ENCODE measurements around the gene RRP8.
A peak's percentile ranks its signal among the peaks of the same experiment; 100 is the strongest.

Gene RRP8

DNA sequence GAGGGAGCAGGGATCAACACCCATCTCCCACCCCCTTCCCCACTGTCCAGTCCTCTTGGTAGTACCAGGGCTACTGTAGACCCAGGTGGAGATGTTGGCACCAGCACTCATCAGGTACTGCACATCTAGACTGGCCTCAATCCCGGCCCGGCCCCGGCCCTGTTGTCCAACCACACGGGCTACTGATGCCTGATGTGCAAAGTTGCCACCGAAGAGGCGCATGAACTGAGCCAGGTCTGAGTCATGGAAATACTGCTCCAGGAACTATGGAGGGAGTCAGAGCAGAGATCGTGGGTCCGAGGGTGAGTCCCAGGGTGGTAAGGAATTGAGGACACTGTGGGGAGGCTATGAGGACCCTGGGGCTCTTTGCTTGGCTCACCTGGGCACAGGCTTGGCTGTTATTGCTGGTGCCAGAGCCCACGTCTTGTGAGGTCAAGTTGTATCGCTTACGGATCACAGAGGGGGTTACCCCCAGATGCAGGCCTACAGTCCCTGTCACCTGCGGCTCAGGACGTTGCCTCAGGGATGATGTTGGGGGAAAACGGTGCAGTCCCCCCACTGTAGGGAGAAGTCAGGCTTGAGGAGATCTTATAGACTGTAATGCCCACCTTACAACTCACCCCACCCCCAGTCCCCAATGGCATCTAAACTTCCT, 13.3 kb upstream of the RRP8 start:
- no peak for DNase-seq

DNA sequence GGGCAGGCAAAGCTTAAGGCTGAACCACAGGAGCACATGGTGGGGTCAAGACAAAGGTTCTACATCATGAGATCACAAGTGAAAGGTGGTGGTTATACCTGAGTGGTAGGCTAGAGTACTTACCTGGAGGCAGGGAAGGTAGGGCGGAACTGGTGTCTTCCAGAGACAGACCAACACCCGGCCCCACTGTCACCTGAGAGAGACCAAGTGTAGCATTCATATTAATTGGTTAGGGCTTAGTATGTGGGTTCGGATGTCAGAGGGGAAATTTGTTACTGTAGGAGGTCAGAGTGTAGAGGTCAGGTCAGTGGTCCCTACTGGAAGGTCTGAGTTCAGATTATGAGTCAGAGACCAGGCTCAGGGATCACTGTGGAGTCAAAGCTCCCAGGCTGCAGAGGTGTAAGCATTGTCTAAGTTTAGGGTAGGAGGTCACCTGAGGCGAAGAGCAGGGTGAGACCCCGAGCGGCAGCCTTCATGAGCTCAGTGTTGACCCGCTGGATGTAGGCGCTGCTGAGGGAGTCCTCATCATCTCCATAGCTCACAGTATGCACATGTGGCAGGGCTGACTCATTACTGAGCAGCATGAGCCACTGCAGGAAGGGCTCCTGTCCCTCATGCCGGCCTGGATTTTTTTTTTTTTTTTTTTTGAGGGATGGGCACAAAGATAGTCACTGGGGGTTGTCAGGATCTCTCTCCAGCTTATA, 12.6 kb upstream of the RRP8 start:
- no peak for DNase-seq

DNA sequence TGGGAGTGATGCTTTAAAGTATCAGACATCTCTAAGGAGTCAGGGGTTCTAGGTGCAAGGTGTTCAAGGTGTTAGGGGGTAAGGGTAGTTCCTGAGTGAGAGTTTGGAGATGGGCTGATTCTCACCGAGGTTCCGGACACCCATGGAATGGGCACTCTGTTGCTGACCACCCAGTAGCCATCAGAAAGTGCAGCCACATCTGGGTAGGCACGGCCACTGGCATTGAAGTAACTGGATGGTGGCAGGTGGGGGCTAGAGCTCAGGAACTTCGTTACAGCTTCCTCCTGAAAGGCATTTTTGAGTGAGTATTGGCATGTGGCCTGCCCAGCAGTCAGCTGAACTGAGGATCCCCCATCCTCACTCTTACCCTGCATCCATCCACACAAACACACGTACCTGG, 11.6 kb upstream of the RRP8 start:
- DNase-seq, result no peak

DNA sequence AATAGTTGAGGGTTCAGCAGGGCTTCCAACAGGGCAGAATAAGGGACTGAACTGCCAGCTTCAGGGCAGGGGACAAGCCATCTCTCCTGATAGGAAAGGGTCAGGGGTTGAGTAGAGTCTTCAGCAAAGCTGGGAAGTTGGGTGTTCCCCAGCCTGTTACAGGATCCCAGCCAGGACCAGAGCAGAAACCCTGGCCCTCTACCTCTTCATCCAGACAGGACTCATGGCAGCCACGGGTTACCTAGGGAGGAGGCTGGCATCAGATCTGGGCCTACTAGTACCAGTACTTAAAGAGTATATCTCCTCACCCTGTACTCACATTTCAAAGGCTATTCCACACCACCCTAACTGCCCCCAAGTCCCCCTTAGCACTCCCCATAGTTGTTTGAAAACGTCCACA, 11.0 kb upstream of the RRP8 start:
- DNase-seq, result peak; percentile 12

DNA sequence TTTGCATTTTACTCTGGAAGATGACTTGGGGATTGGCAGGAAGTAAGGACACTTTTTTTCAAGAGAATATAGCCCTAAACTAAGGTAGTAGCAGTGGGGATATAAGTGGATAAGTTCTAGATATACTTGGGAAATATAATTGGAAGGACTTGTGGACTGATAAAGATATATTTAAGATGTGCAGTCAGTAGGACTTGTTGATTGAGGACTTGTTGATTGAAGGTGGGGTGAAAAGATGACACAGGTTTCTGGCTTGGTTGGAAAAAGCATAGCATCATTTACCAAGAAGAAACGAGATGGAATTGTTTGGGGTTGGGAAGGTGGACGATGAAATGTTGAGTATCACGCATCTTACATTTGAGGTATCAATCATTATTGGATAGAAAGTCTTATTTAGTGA, 10.1 kb upstream of the RRP8 start:
- peak; percentile 7 for DNase-seq

DNA sequence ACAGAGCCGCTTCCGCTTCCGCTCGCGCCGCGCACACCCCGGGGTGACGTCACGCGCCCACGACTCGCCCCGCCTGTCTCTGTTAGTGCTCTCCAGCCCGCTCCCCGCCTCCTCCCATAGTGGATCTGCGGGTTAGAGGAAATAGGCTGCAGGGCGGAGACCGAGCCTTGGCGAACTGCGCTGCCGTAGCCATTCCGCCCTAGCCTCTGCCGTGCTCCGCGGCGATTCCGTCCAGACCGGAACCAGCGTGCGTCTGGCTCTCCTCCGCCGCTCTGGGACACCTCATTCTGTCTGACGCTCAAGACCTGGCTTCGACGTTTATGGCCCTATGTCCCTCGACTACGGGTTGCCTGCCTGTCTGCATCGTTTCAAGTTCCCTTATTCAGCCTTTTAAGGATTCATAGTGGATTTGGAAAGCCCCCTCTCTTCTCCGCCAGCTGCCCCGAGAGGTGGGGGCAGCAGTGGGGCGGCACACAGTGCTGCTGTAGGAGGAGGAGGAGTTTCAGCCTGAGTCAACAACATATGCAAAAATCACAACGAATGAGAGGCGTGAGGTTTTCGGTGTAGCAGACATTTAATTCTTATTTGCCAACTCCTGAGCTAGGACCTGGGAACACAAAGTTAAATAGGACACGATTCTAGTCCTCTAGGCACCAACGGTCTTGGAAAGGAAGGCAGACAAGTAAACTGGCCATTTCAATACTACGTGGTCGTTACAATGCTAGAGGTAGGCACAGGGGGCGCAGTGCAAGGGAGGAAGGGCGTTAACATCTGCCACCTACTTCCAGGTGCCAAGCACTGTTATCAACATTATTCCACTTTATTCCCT, 9.0 kb upstream of the RRP8 start, which contains the start of gene TAF10:
Gene TAF10 (minus strand): TSS at position 4 of the 829 bp plus-strand sequence. CDS start 27 bp downstream, outside the sequence.
- DNase-seq, result peak; percentile 98

DNA sequence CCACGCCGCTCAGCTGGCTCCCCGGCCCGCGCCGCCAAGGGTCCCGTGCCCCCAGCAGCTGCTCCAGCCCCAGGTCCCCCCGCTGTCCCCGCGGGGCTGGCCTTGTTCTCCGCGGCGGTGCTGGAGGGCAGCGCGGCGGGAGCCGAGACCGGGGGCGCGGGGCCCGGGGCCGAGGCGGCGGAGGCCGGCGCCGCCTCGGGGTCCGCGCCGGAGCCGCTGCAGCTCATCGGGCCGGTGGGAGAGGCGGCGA, 8.5 kb upstream of the RRP8 start:
- DNase-seq, result no peak

DNA sequence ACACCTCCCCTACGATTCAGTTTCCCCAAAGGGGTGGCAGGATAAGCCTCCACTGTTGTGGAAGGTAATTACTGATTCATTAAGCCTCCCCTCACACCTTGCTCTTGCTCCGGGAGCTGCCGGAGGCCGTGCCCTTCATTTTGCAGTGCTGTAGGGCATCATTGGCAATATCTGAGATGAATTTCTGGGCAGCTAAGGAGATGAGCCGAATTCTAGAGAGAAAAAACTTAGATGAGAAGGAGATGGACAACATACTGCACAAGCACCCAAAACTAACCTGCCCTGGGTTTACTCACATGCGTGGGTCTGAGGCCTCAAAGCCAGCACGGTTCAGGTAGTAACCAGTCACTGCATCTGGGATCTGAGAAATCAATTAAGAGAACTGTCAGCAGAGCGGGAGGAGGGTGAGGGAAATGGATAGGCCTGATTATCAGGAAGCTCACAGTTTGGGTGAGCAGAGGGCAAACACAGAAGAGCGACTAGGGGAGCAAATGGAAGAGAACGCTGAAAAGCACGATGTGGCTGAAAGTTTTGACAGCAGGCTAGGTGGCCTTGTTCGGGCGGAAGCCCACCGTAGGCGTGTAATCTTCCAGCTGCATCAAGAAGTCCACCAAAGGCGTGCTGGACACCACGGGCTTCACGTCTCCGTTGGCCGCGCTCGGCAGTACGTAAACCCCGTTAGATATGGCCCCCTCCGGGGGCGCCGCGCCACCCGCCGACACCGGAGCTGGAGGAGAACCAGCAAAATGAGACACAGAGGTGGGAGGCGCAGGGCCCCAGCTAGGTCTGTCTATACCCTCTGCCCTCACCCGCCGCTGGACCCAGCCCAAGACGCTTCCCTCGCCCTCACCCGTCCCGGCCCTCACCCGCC, 7.9 kb upstream of the RRP8 start:
- peak; percentile 74 for DNase-seq

DNA sequence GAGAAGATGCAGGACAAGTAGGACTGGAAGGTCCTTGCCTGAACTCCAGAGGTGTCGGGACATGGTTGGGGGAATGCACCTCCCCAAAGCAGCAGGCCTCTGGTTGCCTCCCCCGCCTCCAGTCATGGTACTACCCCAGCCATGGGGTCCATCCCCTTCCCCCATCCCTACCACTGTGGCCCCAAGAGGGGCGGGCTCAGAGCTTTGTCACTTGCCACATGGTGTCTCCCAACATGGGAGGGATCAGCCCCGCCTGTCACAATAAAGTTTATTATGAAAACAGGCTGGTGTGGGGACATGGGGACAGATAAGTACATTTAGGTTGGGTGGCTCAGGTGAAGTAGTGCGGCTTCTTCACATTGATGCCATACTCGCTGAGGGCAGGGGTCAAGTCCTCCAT, 7.2 kb upstream of the RRP8 start:
- DNase-seq, result peak; percentile 32

DNA sequence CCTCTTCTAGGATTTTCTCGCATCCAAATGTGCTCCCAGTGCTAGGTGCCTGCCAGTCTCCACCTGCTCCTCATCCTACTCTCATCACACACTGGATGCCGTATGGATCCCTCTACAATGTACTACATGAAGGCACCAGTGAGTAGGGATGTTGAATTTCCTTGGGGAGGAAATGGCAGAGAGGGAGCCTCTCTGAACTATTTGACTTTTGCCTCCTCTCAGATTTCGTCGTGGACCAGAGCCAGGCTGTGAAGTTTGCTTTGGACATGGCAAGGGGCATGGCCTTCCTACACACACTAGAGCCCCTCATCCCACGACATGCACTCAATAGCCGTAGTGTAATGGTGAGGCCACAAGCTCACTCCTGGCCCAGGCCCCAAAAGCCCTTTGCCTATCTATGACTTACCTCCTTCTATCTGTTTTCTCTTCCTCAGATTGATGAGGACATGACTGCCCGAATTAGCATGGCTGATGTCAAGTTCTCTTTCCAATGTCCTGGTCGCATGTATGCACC, 6.1 kb upstream of the RRP8 start:
- peak; percentile 18 for DNase-seq

DNA sequence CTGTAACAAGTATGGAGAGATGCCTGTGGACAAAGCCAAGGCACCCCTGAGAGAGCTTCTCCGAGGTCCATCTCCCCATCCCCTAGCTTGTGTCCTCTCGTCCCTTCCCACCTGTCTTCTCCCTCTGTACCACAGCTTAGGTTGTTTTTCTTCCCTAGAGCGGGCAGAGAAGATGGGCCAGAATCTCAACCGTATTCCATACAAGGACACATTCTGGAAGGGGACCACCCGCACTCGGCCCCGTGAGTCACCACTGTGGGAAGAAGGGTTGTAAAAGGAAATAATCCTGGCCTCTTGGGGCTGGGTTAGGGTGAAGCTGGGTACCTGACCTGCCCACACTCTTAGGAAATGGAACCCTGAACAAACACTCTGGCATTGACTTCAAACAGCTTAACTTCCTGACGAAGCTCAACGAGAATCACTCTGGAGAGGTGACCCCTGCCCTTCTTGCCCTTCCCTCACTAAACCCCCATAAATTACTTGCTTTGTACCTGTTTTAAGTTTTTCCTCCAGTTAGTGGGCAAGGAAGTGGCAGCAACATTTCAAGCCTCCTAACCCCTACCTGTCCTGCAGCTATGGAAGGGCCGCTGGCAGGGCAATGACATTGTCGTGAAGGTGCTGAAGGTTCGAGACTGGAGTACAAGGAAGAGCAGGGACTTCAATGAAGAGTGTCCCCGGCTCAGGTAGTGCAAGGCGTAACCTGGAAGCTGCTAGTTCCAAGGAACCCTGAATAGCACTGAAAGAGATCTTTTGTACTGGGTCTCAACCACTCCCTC, 5.5 kb upstream of the RRP8 start:
- DNase-seq, result peak; percentile 11

DNA sequence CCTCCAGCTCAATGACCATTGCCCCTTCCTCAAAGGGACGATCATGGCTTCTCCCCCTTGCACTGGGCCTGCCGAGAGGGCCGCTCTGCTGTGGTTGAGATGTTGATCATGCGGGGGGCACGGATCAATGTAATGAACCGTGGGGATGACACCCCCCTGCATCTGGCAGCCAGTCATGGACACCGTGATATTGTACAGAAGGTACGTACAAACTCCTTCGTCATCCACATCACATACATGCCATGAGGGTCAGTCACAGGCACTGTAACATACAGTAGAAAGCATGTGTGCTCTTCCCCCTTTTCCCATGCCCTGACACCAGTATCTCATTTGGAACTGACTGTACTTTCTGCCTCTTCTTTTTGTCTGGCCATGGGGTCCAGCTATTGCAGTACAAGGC, 4.6 kb upstream of the RRP8 start:
- DNase-seq, result peak; percentile 10

DNA sequence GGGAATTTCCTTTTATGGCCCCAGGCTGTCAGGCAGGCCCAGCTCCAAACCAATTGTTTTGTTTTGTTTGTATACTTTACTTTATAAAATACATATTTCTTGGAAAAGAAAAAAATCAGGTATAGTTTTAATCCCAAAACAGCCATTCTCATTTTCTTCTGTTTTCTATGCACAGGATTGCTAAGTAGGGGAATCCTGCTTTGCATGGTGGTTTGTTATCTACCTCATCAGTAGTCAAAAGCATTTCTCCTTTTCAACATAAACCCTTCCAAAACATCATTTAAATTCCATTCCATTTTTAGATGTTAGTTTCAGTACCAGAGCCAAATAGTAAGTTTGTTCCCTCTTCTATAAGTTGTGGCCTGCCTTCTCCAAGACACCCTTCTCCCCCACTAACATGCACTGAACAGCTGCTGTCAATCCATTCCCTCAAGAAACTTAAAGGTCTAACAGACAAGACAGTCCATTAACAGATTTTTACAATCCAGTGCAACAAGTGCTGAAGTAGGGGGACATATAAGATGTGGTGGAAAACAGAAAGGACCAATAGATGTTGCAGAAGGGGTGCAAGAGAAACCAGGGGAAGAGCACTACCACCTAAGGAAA, 3.9 kb upstream of the RRP8 start:
- peak; percentile 7 for DNase-seq

DNA sequence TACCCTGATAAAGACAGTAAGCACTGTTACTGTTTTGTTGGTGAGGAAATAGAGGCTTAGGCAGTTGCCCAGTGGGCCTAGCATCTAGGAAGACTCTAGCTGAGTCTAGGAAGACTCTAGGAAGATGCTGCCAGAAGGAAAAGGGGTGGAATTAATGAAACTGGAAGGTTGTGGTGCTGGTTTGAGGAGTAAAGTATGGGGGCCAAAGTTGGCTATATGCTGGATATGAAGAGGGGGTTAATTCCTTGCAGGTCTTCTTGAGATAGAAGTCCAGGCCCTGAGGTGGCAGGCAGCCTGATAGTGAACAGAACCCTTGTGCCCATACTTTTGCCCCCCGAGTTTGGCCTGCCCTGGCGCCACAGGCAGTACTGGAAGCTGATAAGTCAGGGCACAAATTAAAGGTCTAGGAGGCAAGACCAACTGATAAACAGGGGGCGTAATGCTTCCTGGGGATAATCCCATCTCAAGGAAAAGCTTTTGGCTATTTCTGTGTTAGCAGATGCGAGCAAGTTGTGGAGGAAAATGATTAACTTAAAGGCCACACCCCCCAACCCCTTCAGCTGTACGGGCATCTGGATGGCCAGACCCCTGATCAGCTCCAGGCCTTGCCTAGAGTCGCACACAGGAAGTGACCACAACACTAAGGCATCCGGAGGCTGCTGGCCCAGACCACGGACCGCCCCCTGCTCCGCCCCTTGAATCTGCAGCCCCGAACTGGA, 3.2 kb upstream of the RRP8 start:
- DNase-seq, result peak; percentile 97

DNA sequence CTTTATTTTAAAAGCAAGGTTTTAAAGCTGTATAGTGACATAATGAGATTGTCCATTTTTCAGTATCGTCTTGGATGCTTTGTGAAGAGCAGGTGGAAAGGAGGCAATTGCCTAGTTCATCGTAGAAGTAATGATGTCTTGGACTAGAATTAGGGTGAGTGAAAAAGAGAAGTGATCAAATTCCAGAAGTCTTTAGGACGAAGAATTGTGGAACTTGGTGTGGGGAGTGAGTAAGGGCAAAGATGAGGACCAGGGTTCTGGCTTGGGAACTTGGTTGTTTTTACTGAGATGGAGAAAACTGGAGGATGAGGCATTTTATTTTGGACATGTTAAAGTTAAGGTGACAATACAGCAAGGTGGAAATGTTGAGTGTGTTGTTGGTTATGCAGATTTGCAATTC, 1.4 kb upstream of the RRP8 start:
- peak; percentile 10 for DNase-seq

DNA sequence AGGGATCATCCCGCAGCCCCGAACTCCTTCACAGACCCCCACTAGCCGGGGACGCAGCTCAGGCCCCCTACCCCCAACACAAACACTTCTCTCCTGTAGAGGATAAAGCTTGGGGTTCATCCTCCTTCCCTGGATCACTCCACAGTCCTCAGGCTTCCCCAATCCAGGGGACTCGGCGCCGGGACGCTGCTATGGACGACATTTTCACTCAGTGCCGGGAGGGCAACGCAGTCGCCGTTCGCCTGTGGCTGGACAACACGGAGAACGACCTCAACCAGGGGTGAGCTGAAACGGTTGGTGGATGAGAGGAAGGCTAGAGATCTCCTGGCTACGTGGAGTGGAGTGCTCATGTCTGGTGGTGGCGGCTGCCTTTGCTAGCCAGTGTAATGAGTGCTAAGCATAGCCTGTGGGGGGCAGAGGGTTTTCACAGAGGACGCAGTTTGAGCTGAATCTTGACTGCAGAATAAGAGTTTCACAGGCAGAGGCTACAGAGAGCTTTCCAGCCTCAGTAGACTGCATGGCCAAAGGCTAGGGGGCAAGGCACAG, 738 bp upstream of the RRP8 start:
- peak; percentile 79 for DNase-seq

DNA sequence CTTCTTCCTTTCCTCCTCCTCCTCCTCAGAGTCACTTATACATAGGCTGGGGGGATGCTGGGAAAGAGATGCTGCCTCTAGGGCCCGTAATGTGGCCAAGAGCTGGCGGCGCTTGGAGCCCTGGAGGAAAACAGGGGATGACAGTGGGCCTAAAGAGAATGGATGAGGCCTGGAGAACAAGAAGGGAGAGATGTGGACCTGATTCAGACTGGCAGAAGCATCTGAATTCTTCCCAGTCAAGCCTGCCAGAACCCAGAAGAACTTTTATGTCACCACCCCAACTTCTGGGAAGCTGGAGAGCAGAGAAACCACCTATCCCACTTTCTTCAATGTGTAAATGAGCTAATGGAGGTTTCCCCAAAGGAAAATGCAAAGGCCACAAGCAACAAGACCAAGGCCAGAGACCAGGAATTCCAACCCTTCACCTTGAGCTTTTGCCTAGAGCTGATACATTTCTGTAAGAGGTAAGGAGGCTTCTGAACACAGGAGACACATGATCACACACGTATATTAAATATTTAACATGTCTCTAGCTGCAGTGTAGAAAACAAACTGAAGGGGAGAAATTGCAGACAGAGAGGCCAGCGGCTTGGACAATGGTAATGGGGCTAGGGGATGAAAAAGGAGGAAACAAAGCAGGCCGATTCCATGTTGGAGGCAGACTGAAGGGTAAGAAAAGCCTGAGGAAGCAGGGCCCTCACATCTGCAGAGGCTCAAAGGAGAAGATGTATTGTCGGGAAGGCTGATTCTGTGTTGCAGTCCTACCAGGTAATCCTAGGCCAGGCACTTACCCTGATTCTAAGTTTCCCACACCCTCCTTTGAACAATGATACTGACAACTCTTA, 1.1 kb downstream of the RRP8 start:
- peak; percentile 1 for DNase-seq

DNA sequence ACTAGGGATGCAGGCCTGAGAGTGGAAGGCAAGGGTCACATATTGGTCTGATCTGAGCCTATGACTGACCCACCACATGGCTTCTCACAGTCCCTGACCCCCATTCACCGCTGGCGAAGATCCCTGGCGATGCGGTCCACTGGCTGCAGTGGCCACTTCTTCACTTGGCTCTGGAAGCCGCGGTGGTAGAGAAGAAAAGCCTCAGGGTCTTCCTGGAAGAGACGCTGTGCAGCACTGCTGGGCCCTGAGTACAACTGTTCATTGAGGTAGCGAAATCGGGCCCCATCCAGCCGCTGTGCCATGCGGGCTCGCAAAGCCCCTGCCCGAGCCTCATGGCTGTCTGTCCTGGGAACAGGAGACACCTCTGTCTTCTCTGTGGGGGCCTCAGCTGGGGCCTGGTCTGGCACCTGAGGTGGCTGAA, 2.4 kb downstream of the RRP8 start:
- DNase-seq, result no peak

DNA sequence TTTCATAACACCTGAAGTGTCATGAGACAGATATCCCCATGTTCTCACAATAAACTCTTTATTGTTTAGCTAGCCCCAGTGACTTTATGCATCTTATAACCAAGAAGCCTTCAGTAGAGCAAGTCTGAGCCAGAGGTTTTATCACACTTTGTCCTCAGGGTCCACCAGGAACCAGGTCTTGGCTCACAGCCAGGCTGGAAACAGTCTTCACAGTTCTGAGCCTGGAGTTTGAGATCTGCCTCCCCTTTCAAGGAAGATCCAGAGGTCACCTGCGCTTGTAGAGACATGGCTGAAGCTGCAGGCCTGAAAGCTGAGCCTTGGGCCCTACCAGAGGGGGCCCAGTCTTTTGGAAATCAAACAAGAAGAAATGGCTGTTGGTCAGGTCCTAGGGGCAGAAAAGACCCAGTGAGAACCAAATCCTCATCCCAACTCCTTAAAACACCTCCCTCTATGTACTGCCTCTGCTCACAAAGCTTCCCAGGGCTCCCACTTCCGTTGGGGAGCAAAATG, 3.5 kb downstream of the RRP8 start:
- DNase-seq, result no peak
